ENCODE results near the gene THAP5.

The THAP5 gene

GRCh38 chr7:108528183-108528712 is 41.3 kb downstream of the THAP5 start:
- no peak for DNase-seq

GRCh38 chr7:108526768-108527017 is 42.8 kb downstream of the THAP5 start:
- no peak for DNase-seq

- DNase-seq, result peak; percentile 95
Measured at GRCh38 chr7:108525985-108526767, 43.3 kb downstream of the THAP5 start, which contains the start of gene PNPLA8. PNPLA8 (minus strand) TSS chr7:108526135; CDS start chr7:108515491, 10,644 bp downstream.

GRCh38 chr7:108525327-108525984 is 44.0 kb downstream of the THAP5 start:
- peak; percentile 60 for DNase-seq

- no peak for DNase-seq
Measured at GRCh38 chr7:108522780-108523179, 46.7 kb downstream of the THAP5 start.

GRCh38 chr7:108517951-108518350 is 51.6 kb downstream of the THAP5 start:
- no peak for DNase-seq

- no peak for DNase-seq
Measured at GRCh38 chr7:108515630-108516029, 53.9 kb downstream of the THAP5 start.

GRCh38 chr7:108515013-108515412 is 54.5 kb downstream of the THAP5 start:
- DNase-seq, result no peak

Data from NCI-H524 treated with DMSO at 0.1 percent for 48 hours (cell line).